ENCODE data around the gene KCNB1. TPM values are rescaled to one million over a fixed set of nuclear protein-coding genes. Genes with fewer than 3 reads are reported as not detected.

Gene KCNB1
- total RNA-seq, 1 donor from 2014 or later: not detected

DNA sequence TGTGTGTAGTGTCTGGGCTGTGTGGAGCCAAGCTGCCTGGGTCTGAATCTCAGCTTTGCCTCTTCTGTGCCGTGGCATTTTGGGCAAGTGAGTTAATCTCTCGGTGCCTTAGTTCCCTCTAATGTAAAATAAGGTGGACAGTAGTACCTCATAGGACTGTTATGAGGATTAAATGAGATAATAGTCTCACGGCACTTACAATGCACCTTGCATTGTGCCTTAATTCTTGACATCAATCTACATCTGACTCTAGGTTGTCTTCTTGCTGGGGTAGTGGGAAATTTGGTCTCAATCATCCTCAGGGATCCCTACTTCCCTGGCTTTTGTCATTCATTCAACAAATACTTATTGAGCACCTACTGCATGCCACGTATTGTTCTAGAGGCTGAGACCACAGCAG, 133.9 kb downstream of the KCNB1 start:
- intact Hi-C loops (cut with micrococcal nuclease): no loop called here
- TF ChIP-seq CTCF (IDR thresholded peaks at IDR 0.05): no peak
- DNase-seq (no peak), ATAC-seq (ENCODE audit: low read depth) (no peak)
- no peak overlapping the region for H3K4me3 Mint-ChIP-seq
- ChIA-PET POLR2A (no interaction called here), CTCF (no interaction called here)
- no peaks in the 10 kb centered on the region for H3K4me1 Mint-ChIP-seq
- H3K9me3 Mint-ChIP-seq: no peaks in the 10 kb centered on the region
- peaks cover 21% of the 10 kb centered on the region for H3K27me3 Mint-ChIP-seq
- no peak overlapping the region for H3K27ac Mint-ChIP-seq
- no peaks in the 10 kb centered on the region for H3K36me3 Mint-ChIP-seq (ENCODE audit: low read depth)

DNA sequence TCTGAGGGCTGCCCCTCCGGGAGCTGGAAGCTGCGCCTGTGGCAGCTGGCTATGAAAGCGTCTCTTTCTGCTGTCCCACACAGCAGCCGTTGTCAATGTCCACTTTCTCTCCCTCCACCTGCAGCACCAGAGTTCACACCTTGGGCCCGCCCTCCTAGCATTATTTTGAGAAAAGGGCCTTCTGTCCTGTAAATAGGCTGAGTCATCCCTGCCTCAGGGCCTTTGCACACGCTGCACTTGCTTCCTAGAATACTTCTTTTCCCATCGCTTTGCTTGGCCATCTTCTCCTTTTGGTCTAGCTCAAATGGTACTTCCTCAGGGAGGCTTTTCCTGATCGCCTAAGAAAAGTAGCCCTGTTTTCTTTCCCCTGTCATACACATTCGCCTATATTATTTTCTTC, 135.3 kb downstream of the KCNB1 start:
- Mint-ChIP-seq H3K36me3 (ENCODE audit: low read depth) (no peaks in the 10 kb centered on the region), H3K27ac (no peak overlapping the region), H3K9me3 (no peaks in the 10 kb centered on the region), H3K4me3 (no peak overlapping the region), H3K4me1 (no peaks in the 10 kb centered on the region), H3K27me3 (peaks cover 28% of the 10 kb centered on the region)
- ChIA-PET POLR2A (no interaction called here), CTCF (no interaction called here)
- intact Hi-C loops (cut with micrococcal nuclease): no loop called here
- DNase-seq (no peak), ATAC-seq (ENCODE audit: low read depth) (no peak)
- TF ChIP-seq CTCF (IDR thresholded peaks at IDR 0.05): no peak

DNA sequence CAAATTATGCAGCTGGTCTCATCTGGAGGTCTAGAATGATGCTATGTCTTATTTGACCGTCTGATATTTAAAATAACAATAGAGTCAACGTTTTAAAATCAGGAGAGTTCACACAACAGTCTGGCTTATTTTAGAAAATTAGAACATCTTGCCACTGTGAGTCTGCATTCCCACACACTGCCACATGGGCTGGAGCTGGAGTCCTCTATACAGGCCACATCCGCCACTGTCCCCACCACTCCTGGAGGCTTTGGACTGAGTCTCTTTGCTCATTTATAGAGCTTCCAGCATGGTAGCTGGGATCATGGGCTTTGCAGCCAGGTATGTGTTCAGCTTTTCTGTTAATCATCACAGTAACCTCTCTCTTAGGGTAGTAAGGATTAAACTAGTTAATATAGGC, 135.8 kb downstream of the KCNB1 start:
- POLR2A ChIA-PET: no interaction called here
- Mint-ChIP-seq H3K9me3 (no peaks in the 10 kb centered on the region), H3K4me3 (no peak overlapping the region), H3K27me3 (peaks cover 23% of the 10 kb centered on the region), H3K36me3 (ENCODE audit: low read depth) (no peaks in the 10 kb centered on the region), H3K4me1 (no peaks in the 10 kb centered on the region), H3K27ac (no peak overlapping the region)
- TF ChIP-seq CTCF (IDR thresholded peaks at IDR 0.05): no peak
- ATAC-seq (ENCODE audit: low read depth) (no peak), DNase-seq (no peak)
- CTCF ChIA-PET: no interaction called here
- intact Hi-C loops (cut with micrococcal nuclease): no loop called here

DNA sequence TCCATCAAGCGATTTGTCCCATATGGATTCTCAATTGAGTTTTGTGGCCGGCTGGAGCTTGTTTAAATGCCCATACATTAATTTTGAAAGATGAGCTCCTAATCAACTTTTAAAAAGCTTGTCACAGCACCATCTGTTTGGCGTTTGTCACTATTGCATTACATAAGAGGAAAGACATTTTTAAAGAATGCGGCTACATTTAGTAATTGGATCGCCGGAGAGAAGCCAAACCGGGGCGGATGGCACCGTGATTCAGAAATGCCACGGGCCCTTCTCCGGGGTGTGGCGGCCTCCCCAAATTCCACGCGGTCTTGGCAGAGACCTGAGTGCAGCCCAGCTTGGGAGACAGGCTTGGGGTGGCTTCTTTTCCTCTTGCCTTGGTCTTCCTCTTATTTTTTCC, 136.9 kb downstream of the KCNB1 start:
- Mint-ChIP-seq H3K27me3 (peaks cover 23% of the 10 kb centered on the region), H3K36me3 (ENCODE audit: low read depth) (no peaks in the 10 kb centered on the region), H3K9me3 (no peaks in the 10 kb centered on the region), H3K4me1 (no peaks in the 10 kb centered on the region), H3K27ac (no peak overlapping the region), H3K4me3 (no peak overlapping the region)
- ATAC-seq (ENCODE audit: low read depth) (no peak), DNase-seq (no peak)
- POLR2A ChIA-PET: no interaction called here
- no peak for TF ChIP-seq CTCF (IDR thresholded peaks at IDR 0.05)
- intact Hi-C loops (cut with micrococcal nuclease): no loop called here
- CTCF ChIA-PET: no interaction called here

DNA sequence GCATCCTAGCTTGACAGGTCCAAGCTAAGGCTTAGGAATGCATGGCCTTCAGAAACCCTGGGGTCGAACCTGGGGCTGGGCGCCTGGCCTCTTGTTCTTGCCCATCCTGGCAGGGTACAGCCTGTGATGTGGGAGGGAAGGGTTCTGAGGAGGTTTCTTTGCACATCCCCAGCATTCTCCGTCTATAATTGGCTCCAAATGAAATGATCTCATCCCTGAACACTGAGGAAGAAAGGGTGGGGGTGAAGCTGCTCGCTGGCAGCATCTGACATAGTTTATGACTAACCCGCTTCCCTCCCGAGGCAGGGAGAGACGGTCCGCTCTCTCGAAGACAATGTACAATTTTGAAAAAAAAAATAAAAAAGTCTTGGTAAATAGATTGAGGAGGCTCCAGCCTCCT, 137.5 kb downstream of the KCNB1 start:
- CTCF ChIA-PET: no interaction called here
- Mint-ChIP-seq H3K27me3 (peaks cover 23% of the 10 kb centered on the region), H3K9me3 (no peaks in the 10 kb centered on the region), H3K36me3 (ENCODE audit: low read depth) (no peaks in the 10 kb centered on the region), H3K27ac (no peak overlapping the region), H3K4me1 (no peaks in the 10 kb centered on the region), H3K4me3 (no peak overlapping the region)
- no peak for DNase-seq
- POLR2A ChIA-PET: interaction anchor here (0.6 kb wide), 1 partner anchor 367 kb away, joined by 6 read pairs; no protein-coding TSS in a partner anchor
- no peak for TF ChIP-seq CTCF (IDR thresholded peaks at IDR 0.05)
- intact Hi-C loops (cut with micrococcal nuclease): no loop called here
- ATAC-seq (ENCODE audit: low read depth): no peak
